ENCODE measurements around the gene MCF2.

DNA sequence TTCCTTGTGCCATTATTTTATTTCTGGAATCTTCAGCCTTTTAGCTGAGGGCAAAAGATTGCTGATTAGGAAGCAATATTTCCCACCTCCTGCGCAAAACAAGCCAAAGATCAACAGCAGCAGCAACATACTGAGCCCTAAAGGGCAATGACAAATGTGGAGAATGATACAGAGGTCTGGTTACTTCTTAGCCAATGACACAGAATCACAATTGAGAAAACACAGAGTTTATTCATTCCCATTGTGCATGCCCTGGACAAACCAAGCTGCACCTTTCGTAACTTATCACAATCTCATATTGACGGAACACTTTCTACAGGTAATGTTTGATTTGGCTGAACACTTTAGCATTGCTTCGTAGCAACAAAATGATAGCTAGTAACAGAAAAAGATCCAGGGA lies 164.0 kb downstream of the MCF2 start:
- TF ChIP-seq, protein P1, sequence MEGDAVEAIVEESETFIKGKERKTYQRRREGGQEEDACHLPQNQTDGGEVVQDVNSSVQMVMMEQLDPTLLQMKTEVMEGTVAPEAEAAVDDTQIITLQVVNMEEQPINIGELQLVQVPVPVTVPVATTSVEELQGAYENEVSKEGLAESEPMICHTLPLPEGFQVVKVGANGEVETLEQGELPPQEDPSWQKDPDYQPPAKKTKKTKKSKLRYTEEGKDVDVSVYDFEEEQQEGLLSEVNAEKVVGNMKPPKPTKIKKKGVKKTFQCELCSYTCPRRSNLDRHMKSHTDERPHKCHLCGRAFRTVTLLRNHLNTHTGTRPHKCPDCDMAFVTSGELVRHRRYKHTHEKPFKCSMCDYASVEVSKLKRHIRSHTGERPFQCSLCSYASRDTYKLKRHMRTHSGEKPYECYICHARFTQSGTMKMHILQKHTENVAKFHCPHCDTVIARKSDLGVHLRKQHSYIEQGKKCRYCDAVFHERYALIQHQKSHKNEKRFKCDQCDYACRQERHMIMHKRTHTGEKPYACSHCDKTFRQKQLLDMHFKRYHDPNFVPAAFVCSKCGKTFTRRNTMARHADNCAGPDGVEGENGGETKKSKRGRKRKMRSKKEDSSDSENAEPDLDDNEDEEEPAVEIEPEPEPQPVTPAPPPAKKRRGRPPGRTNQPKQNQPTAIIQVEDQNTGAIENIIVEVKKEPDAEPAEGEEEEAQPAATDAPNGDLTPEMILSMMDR (IDR thresholded peaks at IDR 0.05), result no peak
- no peak for TF ChIP-seq POLR2A (IDR thresholded peaks at IDR 0.05)
- TF ChIP-seq EP300 (IDR thresholded peaks at IDR 0.05), result no peak
